GM18520 (cell line): ENCODE results near the gene MAOB.

Experiments
- ATAC-seq: cut with Tn5 transposase; IDR thresholded peaks from one replicate; pipeline ENCODE4 v1.9.1; 2021; ENCODE audit not compliant: unreplicated experiment

Gene MAOB

DNA sequence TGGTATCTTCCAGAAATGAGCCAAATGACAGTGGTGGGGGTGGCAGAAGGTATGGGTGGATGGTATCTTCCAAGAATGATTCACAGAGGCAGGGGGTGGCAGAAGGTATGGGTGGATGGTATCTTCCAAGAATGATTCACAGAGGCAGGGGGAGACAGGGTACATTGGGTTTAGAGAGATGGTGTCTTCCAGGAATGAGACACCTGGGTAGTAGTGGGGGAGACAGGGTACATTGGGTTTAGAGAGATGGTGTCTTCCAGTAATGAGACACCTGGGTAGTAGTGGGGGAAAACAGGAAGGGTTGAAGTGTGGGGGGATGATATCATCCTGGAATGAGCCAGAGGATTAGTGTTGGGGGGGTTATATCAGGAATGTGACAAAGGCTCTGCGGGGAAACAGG lies 164.2 kb downstream of the MAOB start:
- no peak for ATAC-seq

DNA sequence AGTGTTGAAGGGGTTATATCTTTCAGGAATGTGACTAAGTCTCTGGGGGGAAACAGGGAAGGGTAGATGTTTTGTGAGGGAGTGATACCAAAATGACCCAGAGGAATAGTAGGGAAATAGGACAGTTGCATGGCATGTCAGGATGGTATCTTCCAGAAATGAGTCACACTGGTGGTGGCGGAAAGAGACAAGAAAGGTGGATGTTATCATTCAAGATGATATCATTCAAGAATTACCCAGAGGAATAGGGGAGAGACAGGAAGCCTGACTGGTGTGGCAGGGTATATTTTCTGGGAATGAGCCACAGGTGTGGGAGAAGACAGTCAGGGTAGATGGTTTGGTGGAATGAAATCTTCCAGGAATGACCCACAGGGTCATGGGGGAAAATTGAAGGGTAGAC lies 165.1 kb downstream of the MAOB start:
- no peak for ATAC-seq

DNA sequence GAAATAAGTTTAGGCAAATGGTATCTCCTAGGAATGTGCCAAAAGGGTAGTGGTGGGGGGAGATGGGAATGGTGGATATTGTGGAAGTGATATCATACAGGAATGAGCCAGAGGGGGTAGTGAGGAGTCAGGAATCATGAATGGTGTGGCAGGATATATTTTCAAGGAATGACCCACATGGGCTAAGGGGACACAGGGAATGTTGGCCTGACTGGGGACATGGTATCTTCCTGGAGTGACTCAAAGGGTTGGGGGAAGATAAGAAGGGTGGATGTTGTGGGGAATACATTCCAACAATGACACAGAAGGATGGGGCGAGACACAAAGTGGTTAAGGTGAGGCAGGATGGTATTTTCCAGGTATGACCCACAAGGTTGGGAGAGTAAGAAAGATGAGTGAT lies 165.6 kb downstream of the MAOB start:
- no peak for ATAC-seq
